Activated naive CD8-positive, alpha-beta T cell treated with anti-CD3 and anti-CD28 coated beads, Interleukin-2, amount 10 ng/mL, durations not matched to agents 7 days and 5 days (primary cell): ENCODE results near the gene GFRAL. TPM values are rescaled to one million over a fixed set of nuclear protein-coding genes. Genes with fewer than 3 reads are reported as not detected.
"Not testable (repeated sequence)": the region's sequence is repeated elsewhere in the genome, so short reads cannot be mapped to it uniquely, and the experiment has no call there.

Experiments
- ATAC-seq: fragments of 150-1000 bp; cut with Tn5 transposase; one replicate; pipeline ENCODE4 v1.10.0; 2021; ENCODE audit warnings: low read depth, moderate library complexity
- POLR2A ChIA-PET: fragments of 350-600 bp; sonication (Branson Sonifier 250); formaldehyde crosslinking; loops from one replicate; lab custom pipeline; 2021; ENCODE audit warnings: antibody characterized with exemption; lab: Charles Lee
- DNase-seq: peaks from one replicate; pipeline ENCODE4 v3.0.0; 2021
- H3K27ac Mint-ChIP-seq: one replicate; pipeline ENCODE4 v1.8.0; 2022; ENCODE audit warnings: mild to moderate bottlenecking, mixed read lengths
- H3K27me3 Mint-ChIP-seq: one replicate; pipeline ENCODE4 v1.8.0; 2022; ENCODE audit warnings: mild to moderate bottlenecking, moderate library complexity, mixed read lengths
- H3K36me3 Mint-ChIP-seq: one replicate; pipeline ENCODE4 v1.8.0; 2021; ENCODE audit warnings: mild to moderate bottlenecking, mixed read lengths
- H3K4me1 Mint-ChIP-seq: one replicate; pipeline ENCODE4 v1.8.0; 2021; ENCODE audit warnings: mixed read lengths
- H3K4me3 Mint-ChIP-seq: one replicate; pipeline ENCODE4 v1.8.0; 2022; ENCODE audit warnings: mild to moderate bottlenecking, moderate library complexity, mixed read lengths
- H3K9me3 Mint-ChIP-seq: one replicate; pipeline ENCODE4 v1.8.0; 2021; ENCODE audit warnings: mixed read lengths
- total RNA-seq, 2 experiments: library from RNA; stranded (reverse); gene quantifications; one replicate each; pipeline ENCODE4 v1.2.3, GENCODE V29; 2021

Gene GFRAL, protein sequence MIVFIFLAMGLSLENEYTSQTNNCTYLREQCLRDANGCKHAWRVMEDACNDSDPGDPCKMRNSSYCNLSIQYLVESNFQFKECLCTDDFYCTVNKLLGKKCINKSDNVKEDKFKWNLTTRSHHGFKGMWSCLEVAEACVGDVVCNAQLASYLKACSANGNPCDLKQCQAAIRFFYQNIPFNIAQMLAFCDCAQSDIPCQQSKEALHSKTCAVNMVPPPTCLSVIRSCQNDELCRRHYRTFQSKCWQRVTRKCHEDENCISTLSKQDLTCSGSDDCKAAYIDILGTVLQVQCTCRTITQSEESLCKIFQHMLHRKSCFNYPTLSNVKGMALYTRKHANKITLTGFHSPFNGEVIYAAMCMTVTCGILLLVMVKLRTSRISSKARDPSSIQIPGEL
- total RNA-seq, result not detected

DNA sequence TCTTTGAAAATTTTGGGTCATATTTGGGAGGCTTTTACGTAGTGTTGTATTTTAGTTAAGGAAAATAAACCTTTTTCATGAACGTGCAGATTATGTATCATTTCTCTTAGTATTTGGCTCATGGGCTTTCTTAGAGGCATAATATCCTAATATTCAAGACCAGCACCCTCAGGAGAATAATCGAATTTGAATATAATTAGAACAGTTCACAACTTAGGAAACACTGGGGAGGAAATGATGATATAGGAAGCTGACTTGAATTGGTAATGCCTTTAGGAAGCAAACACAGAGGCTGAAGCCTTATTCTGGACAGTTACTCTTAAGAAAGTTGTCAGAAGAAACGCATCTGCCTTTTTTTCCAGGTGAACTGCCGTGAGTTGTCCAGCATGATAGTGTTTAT lies at the start of gene GFRAL:
TSS of gene GFRAL (plus strand) at position 301 of the 400 bp plus-strand sequence. CDS start at position 387, 86 bp downstream.
- no peak for DNase-seq
- Mint-ChIP-seq H3K27me3 (no peaks in the 10 kb centered on the region), H3K36me3 (no peaks in the 10 kb centered on the region)

DNA sequence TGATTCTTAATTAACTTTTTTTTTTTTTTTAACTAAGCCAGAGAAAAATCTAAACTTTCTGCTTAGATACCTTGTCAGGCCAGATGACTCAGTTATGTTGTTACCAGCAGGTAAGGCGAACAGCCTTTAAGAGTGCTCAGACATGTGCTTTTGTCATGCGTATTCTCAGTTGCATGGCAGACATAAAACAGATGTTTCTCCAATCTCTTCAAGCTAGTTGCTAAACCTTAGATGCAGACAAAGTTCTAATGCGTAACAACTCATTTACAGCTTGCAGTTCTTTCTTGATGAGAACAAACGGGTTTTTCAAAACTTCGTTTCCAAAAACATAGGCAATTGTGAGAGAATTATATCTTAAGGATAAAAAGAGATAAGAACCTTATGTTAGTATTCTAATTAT lies 49.6 kb upstream of the GFRAL start:
- DNase-seq (no peak), ATAC-seq (no peak)
- no peaks in the 10 kb centered on the region for H3K27me3 Mint-ChIP-seq
- H3K27ac Mint-ChIP-seq, result no peak overlapping the region
- no peaks in the 10 kb centered on the region for H3K4me1 Mint-ChIP-seq
- no peaks in the 10 kb centered on the region for H3K36me3 Mint-ChIP-seq
- H3K4me3 Mint-ChIP-seq, result no peak overlapping the region
- no peaks in the 10 kb centered on the region for H3K9me3 Mint-ChIP-seq
- POLR2A ChIA-PET, result no interaction called here

More for the DNA sequence above, at the start of gene GFRAL:
- no peak for ATAC-seq
- Mint-ChIP-seq H3K9me3 (peaks cover 2% of the 10 kb centered on the region), H3K4me3 (no peak within 1 kb of the TSS), H3K27ac (no peak within 1 kb of the TSS), H3K4me1 (no peaks in the 10 kb centered on the region)
- POLR2A ChIA-PET, result no interaction called here

DNA sequence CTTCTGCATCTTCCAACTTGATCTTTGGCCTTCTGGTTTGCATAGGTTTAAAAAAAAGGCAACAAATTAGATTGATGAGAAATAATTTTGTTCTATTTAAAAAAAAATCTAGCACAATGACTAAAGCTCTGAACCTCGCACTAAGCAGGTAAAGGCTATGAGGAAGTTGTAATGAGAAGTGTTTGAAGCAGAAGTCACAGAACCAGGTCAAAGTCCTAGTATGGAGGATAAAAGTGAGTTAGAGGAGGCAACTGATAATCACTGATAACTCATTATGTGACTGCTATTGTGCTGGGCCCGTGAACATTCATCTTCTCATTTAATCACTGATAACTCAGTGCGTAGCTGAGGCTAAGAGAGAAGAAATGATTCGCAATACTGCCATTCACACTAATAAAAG lies 46.1 kb upstream of the GFRAL start:
- H3K36me3 Mint-ChIP-seq, result no peaks in the 10 kb centered on the region
- no peak overlapping the region for H3K4me3 Mint-ChIP-seq
- H3K27ac Mint-ChIP-seq, result no peak overlapping the region
- DNase-seq, result no peak
- POLR2A ChIA-PET, result no interaction called here
- no peak for ATAC-seq
- no peaks in the 10 kb centered on the region for H3K9me3 Mint-ChIP-seq
- no peaks in the 10 kb centered on the region for H3K27me3 Mint-ChIP-seq
- H3K4me1 Mint-ChIP-seq, result no peaks in the 10 kb centered on the region

DNA sequence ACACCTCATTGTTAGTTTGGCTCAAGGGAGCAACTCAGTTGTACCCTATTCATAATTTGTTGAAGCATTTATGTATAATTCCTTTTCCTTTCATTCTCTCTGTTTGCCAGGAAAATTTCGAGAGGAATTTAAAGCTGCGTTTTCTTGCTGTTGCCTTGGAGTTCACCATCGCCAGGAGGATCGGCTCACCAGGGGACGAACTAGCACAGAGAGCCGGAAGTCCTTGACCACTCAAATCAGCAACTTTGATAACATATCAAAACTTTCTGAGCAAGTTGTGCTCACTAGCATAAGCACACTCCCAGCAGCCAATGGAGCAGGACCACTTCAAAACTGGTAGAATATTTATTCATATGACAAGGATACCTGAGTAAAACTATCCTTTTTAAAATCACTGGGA lies 45.2 kb upstream of the GFRAL start:
- no peak overlapping the region for H3K27ac Mint-ChIP-seq
- H3K36me3 Mint-ChIP-seq, result no peaks in the 10 kb centered on the region
- ATAC-seq, result no peak
- POLR2A ChIA-PET, result no interaction called here
- H3K4me3 Mint-ChIP-seq, result no peak overlapping the region
- DNase-seq, result no peak
- H3K4me1 Mint-ChIP-seq, result no peaks in the 10 kb centered on the region
- H3K9me3 Mint-ChIP-seq, result no peaks in the 10 kb centered on the region
- no peaks in the 10 kb centered on the region for H3K27me3 Mint-ChIP-seq

DNA sequence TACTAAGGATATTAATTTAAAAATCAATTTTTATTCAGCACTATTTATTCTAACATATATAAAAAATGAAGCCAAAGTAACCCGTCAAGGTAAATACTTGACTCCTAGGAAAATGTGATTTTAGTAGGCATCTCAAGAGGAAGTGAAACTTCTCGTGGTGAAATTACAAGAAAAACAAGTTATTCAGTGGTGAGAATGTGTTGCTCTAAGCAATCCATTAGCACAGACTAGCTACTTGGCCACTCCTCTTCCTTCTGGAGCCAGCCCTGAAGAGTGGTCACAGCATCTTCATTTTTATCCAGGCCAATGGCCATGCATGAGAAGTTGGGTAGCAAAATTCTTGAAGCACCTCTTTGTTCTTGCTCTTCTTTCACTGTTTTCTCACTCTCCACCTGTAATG lies 40.4 kb upstream of the GFRAL start:
- H3K9me3 Mint-ChIP-seq, result no peaks in the 10 kb centered on the region
- H3K27me3 Mint-ChIP-seq, result no peaks in the 10 kb centered on the region
- H3K36me3 Mint-ChIP-seq, result no peaks in the 10 kb centered on the region
- POLR2A ChIA-PET, result no interaction called here
- no peak for ATAC-seq
- DNase-seq, result no peak
- H3K4me3 Mint-ChIP-seq, result no peak overlapping the region
- H3K4me1 Mint-ChIP-seq, result no peaks in the 10 kb centered on the region
- H3K27ac Mint-ChIP-seq, result no peak overlapping the region

DNA sequence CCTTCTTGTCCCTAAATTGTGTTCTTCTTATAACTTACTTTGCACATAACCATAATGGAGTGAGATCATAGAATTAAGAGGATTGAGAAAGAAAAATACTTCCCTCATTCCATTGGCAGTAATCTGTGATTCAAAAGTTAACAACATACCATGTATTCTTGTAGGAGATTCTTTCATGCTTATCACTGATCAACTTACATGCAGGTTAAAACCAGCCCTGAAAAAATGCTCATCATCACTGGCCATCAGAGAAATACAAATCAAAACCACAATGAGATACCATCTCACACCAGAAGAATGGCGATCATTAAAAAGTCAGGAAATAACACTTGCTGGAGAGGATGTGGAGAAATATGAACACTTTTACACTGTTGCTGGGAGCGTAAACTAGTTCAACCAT lies 36.5 kb upstream of the GFRAL start:
- Mint-ChIP-seq H3K4me1 (no peaks in the 10 kb centered on the region), H3K36me3 (no peaks in the 10 kb centered on the region), H3K27me3 (no peaks in the 10 kb centered on the region), H3K4me3 (no peak overlapping the region), H3K27ac (no peak overlapping the region), H3K9me3 (no peaks in the 10 kb centered on the region)
- no peak for DNase-seq
- POLR2A ChIA-PET, result no interaction called here
- ATAC-seq, result no peak

DNA sequence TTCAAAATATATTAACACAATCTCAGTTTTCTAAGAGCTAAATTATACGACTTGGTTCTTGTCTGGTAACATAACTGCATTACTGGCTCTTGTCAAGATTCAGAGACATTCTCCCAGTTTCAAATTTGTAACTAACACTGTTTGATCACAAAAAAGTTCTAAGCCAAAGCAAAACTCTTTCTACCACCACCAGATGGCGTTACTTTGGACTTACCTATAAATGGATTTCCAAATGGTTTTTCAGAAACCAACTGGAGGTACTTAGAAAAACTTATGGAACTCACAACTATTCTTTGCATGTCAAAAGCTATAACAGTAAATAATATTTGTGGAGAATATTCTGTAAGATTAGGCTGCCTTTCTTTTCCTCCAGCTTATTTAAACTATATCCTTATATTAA lies 34.2 kb upstream of the GFRAL start:
- no peak for ATAC-seq
- no peak for DNase-seq
- Mint-ChIP-seq H3K9me3 (no peaks in the 10 kb centered on the region), H3K4me1 (no peaks in the 10 kb centered on the region), H3K36me3 (no peaks in the 10 kb centered on the region), H3K27ac (no peak overlapping the region), H3K27me3 (no peaks in the 10 kb centered on the region), H3K4me3 (no peak overlapping the region)
- POLR2A ChIA-PET, result no interaction called here

DNA sequence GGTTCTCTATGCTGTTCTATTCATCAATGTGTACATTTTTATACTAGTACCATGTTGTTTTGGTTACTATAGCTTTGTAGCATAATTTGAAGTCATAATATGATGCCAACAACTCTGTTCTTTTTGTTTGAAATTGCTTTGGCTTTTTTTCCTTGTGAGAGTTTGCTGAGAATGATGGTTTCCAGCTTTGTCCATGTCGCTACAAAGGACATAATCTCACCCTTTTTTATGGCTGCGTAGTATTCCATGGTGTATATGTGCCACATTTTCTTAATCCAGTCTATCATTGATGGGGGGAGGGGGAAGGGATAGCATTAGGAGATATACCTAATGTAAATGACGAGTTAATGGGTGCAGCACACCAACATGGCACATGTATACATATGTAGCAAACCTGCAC lies 30.1 kb upstream of the GFRAL start:
- H3K9me3 Mint-ChIP-seq, POLR2A ChIA-PET, H3K36me3 Mint-ChIP-seq, H3K4me3 Mint-ChIP-seq, DNase-seq, H3K27ac Mint-ChIP-seq, H3K27me3 Mint-ChIP-seq, ATAC-seq, H3K4me1 Mint-ChIP-seq: not testable (repeated sequence)

DNA sequence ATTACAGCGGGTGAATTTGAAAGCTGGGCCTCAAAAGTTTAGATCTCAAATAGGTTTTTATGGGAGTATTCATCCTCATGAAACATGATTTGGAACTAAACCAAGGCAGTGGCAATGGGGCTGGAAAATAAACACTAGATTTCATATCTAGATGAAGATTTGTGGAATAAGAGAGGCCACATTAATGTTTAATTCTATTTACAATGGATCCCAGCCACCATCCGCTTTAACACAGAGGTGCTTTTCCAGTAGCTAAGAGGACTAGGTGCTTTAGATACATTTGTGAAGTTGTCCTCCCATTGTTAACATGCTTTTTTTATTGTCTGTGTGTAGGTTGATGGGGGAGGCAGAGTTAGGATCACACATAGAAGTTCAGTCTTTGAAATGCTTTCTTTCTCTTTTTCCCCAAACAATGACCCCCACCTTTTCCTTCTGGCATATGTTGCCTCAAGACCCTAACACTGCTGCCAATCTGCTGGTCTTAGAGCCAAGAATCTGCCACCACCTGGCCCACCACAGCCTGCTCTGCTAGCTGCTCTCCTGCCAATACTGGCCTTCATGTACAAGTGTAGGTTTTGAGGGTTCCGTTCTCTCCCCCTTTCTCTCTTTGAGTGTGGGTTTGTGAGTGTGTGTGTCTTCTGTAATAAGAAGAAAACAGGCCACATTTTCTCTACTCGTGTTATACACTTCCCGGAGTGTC lies 27.8 kb upstream of the GFRAL start:
- ATAC-seq, result no peak
- Mint-ChIP-seq H3K27me3 (no peaks in the 10 kb centered on the region), H3K4me1 (no peaks in the 10 kb centered on the region), H3K36me3 (no peaks in the 10 kb centered on the region), H3K27ac (no peak overlapping the region), H3K9me3 (peaks cover 1% of the 10 kb centered on the region), H3K4me3 (no peak overlapping the region)
- POLR2A ChIA-PET, result no interaction called here
- no peak for DNase-seq

DNA sequence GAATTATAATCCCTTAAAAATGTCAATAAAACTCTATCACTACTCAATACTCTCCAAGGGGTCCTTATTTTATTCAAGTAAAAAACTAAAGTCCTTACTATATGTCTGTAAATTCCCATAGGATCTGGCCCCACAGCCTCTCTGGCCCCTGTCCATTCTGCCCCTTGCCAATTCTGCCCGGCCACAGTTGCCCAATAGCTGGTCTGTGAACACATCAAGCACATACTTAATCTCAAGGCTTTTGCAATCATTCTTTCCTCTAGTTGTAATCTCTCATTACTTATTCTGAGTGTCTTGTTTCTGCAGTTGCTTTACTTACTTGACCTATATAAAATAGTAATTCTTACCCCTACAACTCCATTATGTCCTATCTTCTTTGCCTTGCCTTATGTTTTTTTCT lies 22.5 kb upstream of the GFRAL start:
- H3K36me3 Mint-ChIP-seq, result no peaks in the 10 kb centered on the region
- H3K4me3 Mint-ChIP-seq, result no peak overlapping the region
- no peak overlapping the region for H3K27ac Mint-ChIP-seq
- H3K4me1 Mint-ChIP-seq, result no peaks in the 10 kb centered on the region
- no peak for DNase-seq
- POLR2A ChIA-PET, result no interaction called here
- H3K27me3 Mint-ChIP-seq, result no peaks in the 10 kb centered on the region
- no peak for ATAC-seq
- H3K9me3 Mint-ChIP-seq, result peaks cover 3% of the 10 kb centered on the region

DNA sequence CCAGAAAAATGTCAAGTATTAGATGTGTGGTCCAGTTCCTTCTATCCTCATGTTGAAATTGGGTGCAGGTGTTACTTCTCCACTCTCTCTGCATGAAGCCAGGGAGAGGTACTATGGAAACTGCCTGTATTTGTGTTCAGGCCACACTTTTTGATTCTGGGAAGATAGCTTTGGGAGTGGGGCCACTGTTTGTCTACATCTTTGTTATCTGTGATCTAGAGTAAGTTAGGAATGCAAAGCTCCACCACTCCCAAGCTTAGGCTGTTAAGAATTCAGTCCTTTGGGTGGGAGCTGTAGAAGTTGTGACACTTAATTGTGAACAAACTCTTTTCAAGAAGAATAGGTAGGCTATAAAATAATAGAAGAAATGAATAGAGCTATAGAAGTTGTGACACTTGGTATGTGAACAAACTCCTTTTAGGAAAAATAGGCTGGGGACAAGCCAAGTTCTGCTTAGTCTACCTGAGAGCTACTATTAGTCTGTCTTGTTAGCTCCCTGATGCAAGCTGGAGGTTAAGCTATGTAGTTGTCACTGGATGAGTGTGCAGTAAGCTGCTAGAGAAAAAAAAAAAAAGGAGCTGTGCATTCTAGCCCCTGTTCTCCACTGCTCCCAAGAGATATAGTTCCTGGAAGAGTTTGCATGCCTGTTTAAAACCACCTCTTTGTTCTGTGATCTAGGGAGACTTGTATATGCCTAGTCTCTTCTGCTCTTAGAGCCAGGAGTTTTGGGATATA lies 7.1 kb upstream of the GFRAL start:
- Mint-ChIP-seq H3K27ac (no peak overlapping the region), H3K9me3 (peaks cover 7% of the 10 kb centered on the region), H3K4me3 (no peak overlapping the region), H3K27me3 (no peaks in the 10 kb centered on the region), H3K36me3 (no peaks in the 10 kb centered on the region), H3K4me1 (no peaks in the 10 kb centered on the region)
- POLR2A ChIA-PET, result no interaction called here
- ATAC-seq (no peak), DNase-seq (no peak)

DNA sequence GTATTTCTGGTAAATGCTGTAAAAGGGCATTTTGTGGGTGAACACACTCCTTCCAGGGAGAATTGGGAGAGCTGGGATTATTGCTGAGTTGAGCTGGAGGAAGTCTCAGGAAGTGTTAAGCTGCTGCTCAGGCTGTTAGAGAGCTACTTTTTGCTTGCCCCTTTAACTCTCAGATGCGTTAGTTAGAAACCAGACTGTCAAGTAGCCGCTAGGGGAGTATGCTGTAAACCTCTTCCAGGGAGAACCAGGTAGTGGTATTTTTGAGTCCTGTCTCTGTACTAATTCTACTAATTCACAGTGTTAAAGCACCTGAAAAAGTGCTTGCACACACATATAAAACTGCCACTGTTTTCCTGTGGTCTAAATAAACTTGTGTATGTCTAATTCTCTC lies 6.6 kb upstream of the GFRAL start:
- H3K4me1 Mint-ChIP-seq, result no peaks in the 10 kb centered on the region
- POLR2A ChIA-PET, result no interaction called here
- ATAC-seq (no peak), DNase-seq (no peak)
- H3K27me3 Mint-ChIP-seq, result no peaks in the 10 kb centered on the region
- H3K9me3 Mint-ChIP-seq, result peaks cover 7% of the 10 kb centered on the region
- H3K36me3 Mint-ChIP-seq, result no peaks in the 10 kb centered on the region
- no peak overlapping the region for H3K4me3 Mint-ChIP-seq
- no peak overlapping the region for H3K27ac Mint-ChIP-seq

DNA sequence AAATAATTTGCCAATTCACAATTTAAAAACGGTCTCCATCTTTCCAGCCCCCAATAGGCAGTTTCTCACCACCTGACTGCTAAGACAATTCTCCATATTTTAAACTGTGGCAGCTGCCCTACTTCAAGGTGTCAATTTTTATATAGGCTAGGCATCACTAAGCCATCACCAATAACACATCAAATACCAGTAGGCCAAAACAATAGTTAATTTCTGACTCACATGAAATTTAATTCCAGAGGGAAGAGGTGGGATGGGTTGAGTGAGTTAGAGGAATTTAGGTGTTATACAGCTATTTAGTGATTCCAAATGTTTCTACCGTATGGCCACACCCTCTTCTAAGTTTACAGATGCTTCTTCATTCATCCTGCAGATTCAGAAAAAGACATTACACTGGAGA lies 49.9 kb downstream of the GFRAL start:
- POLR2A ChIA-PET, result no interaction called here
- no peaks in the 10 kb centered on the region for H3K9me3 Mint-ChIP-seq
- DNase-seq, result no peak
- no peak for ATAC-seq
- no peaks in the 10 kb centered on the region for H3K4me1 Mint-ChIP-seq
- H3K27ac Mint-ChIP-seq, result no peak overlapping the region
- H3K27me3 Mint-ChIP-seq, result no peaks in the 10 kb centered on the region
- no peaks in the 10 kb centered on the region for H3K36me3 Mint-ChIP-seq
- no peak overlapping the region for H3K4me3 Mint-ChIP-seq

DNA sequence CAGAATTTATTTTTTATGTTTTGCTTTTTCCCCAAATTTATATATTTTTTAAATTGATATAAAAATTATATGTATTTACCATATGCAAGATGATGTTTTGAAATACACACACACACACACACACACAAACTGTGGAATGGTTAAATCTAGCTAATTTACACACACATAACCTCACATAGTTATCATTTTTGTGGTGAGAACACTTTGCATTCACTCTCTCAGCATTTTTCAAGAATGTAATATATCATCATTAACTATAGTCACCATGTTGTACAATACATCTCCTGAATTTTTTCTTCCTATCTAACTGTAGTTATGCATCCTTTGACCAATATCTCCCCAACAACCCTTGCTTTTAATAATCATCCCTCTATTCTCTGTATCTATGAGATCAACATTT lies 52.2 kb downstream of the GFRAL start:
- Mint-ChIP-seq H3K9me3 (no peaks in the 10 kb centered on the region), H3K36me3 (no peaks in the 10 kb centered on the region), H3K27ac (no peak overlapping the region), H3K4me3 (no peak overlapping the region), H3K27me3 (no peaks in the 10 kb centered on the region), H3K4me1 (no peaks in the 10 kb centered on the region)
- no peak for ATAC-seq
- POLR2A ChIA-PET, result no interaction called here
- no peak for DNase-seq
